GM21381 (cell line): ENCODE results near the gene CAPN5.

Experiments used
- ATAC-seq: cut with Tn5 transposase; IDR thresholded peaks from one replicate; pipeline ENCODE4 v1.9.1; 2021; ENCODE audit warnings: mild to moderate bottlenecking, moderate library complexity; ENCODE audit not compliant: unreplicated experiment

The CAPN5 gene

DNA sequence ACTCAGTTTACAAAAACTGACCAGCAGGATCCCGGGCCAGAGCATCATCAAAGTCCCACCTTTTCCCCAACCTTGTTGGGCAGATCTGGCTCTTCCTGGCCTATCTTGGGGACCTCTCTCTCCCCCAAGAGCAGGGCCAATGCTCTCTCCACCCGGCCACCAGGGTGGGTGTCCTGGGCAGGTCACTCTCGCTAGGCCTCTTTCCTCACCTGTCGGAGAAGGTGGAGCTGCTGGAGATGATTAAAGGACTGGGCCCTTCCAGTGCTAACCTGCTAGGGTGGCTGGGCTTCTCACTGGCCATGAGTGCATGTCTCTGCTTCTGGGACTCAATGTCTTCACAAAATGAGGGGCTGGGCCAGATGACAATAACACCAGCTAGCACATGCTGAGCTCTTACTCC, 2.9 kb upstream of the CAPN5 start:
- no peak for ATAC-seq

GRCh38 chr11:77064648-77065217, 2.0 kb upstream of the CAPN5 start:
- no peak for ATAC-seq

DNA sequence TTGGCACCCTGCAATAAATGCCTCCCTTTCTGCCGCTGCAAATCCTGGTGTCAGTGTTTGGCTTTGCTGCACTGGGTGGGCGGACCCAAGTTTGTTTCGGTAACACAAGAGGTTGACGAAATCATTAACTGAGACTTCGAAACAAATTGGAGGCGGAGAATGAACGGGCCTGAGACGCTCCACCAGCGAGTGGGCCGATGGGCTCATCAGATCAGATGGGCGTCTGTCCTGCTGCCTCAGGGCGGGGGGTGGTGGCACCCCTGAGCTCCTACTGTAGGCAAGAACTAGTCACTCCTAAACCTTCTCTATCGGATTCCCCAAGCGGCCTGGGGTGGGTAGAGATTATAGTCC, 918 bp upstream of the CAPN5 start:
- no peak for ATAC-seq

DNA sequence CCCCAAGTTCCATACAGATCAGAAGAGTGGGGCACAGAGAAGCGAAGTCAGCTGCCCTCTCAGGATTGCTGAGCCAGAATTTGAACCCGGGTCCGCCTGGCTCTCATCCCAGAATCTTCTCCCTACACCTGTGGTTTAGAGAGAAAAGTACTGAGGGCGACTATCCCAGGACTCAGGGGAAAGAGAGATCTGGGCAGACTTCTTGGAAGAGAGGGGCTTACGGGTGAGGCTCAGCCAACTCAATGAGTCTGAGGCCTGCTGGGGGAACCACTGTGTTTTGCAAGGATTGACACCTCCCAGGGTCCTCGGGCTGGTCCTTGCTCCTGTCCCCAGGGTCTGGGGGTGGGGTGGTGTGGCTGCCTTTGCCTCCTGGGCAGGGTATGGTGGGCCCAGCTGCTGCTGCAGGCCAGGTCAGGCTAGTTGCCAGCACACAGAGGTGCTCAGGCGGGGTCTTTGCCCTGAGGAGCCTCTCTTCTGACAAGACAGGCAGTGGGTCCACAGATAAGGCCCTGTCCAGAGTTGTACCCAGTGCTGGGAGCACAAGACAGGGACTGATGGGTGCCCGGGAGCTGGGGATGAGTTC, 1.2 kb downstream of the CAPN5 start:
- ATAC-seq: no peak

- ATAC-seq: no peak
These were observed 1.9 kb downstream of the CAPN5 start for GRCh38 chr11:77068457-77069335.

- ATAC-seq: no peak
These were observed 2.7 kb downstream of the CAPN5 start for GRCh38 chr11:77069336-77069968.

DNA sequence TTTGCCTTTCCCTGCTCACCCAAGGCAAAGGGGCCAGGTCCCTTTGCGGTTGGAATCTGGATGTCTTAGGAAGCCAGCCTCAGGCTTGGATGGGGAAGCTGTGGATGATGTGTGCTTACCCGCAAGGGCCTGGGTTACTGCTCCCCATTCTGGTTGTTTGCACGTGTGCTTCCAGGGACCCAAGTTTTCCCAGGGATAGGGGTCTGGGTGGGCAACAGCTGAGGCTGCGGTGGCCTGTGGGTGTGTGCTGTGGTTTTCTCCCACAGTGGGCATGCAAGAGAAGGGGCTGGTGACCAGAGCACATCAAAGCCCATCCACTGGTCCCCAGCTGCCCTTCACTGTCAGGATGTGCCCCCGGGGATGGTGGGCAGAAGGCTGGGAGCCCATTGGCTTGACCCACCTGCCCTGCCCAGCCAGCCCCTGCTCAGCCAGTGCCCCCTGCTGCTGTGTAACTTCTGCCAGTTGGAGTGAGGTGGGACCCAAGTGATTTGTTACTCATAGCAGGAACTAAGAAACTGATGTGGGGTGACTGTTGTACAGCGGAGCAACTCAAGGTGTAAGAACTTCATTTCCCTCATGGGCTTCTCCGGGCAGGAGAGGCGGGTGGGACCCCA, 3.3 kb downstream of the CAPN5 start:
- no peak for ATAC-seq

DNA sequence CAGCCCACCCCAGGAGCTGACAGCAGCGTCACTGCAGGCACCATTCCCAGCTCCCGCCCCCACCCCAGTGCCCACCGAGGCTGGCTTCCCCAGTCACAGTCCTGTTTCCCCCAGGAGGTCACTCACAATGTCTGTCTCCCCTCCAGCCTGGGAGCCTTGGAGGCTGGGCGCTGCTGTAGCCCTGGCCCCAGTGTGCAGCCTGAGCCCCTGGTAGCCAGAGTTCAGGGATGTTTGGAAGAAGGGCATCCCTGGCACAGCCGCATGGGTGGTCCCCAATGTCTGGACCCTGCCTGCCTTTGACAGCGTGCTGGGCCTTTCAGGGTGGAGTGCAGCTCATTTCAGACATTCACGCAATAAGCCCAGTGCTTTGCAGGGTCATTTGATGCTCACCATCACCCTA, 4.3 kb downstream of the CAPN5 start:
- ATAC-seq: no peak

DNA sequence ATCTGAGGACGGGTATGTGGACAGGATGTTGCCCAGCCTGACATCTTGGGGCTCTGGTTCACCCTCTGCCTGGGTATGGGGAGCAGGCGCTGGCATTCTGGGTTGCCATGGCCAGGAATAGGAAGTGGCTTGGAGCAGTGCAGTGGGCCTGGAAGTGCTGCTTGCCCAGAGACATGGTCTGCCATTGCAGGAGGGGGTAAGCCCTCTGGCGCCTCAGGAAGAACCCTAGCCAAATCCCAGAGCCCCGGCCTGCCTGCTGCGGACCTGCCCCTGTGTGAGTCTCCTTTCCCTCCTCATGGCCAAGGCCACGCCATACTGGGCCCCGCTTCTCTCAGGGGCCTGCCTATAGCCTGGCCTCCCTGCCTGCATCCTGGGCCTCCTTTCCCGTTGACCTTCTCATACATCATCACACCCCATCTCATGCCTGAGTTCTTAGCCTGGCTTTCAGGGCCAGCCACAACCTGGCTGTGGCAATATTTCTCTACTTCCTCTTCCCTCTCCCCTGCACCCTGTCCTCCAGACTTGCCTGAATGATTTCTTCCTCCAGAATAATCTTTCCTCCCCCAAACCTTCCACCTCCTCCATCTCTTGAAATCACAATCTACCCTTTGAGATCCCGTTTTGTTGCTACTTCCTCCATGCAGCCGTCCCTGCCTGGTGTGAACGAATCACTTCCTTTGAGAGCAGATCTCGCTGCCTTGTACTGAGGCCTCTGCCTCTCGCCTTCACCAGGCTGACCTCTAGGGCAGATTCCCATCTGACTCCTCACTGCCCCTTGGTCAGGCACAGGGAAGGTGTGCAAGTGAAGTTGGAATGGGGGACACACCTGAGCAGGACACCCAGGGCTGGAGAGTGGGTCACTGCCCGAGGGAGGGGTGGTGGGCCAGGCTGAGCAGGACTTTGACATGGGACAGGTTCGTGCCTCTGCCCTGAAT, 5.2 kb downstream of the CAPN5 start:
- no peak for ATAC-seq

DNA sequence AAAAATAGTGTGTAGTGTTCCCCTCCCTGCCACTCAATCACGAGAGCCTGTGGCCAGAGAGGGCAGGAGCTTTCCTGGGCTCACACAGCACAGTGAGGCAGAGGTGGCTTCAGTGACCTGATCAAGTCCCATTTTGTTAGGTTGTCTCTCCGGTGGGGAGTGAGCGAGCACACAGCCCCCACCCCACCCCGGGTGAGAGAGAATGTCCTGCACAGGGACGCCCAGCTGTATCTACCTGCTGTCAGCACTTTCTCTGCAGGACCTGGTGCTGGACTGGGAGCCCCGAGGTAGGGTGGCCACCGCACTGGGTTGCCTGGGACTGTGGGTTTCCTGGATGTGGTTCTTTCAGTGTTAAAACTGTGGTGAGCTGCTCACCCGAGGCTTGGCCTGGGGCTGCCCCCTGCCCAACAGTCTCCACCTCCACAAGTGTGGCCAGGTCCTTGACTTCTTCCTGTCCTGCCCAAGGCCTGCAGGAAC, 6.1 kb downstream of the CAPN5 start:
- no peak for ATAC-seq

DNA sequence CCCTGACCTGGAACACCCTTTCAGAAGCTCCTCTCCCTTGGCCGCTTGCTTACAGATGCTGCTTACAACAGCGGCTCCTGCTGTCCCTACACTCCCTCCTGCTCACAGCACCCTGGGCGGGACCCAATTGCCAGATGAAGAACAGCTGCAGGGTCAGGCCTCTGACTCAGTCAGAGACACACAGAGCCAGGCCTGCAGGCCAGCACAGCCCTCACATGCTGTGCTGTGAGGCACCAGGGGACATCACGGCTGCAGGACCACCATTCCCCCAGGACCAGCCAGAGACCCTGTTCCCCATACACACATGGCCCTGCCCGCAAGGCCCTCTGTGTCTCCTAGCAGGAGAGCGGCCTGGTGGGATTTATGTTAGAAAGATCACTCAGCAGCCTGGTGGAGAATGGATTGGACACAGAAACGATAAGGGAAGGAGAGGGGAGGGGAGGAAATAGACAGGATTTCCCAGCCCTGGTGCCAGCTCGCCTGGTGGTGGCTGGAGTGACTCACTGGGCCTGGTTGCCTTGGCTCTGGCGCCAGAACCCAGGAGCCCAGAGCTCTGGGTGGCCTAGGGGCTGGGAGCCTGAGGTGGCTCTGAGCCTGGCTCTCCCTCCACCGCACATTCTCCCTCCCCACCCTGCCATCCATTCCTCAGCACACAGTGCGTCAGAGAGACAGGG, 6.7 kb downstream of the CAPN5 start:
- ATAC-seq: no peak

GRCh38 chr11:77074205-77074604, 7.4 kb downstream of the CAPN5 start:
- no peak for ATAC-seq

DNA sequence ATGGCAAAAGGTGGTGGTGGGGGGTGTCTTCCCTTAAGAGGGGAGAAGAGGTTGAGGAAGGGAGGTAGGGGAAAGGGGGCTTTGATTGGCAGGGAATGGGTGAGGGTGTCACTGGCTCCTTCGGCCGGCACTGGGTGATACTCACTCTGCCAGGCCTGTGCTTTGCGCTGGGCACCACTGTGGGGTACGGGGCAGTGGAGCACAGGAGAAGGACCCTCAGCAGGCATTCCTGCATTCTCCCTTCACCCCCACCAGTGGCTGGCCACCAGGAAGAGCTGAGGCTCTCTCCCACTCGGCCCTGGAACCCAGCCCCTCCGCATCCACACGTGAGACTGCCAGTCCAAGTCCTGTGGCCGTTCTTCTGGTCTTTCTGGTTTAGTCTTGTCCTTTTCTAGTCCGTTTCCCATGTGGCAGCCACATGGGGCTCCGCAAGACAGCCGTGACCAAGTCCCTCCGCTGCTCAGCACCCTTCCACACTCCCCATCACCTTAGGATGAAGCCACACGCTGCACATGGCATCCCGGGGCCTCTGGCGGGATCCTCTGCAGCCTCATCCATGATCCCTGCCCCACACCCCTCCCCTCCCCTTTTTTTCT, 8.0 kb downstream of the CAPN5 start:
- no peak for ATAC-seq

- no peak for ATAC-seq
These were observed 8.7 kb downstream of the CAPN5 start for GRCh38 chr11:77075425-77075905.

DNA sequence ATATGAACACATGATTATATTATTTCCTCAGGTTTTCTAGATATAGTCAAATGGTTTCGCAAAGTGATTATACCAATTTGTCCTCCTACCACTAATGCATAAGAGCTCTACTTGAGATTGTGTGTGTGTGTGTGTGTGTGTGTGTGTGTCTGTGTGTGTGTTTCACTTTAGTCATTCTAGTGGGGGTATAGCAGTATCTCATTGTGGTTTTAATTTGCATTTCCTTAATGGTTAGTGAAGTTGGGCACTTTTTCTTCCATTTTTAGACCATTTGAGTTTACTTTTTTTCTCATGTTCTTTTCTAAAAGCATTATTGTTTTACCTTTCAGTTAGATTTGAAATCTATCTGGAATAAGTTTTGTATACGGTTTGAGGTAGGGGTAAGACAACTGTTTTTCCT, 12.9 kb downstream of the CAPN5 start:
- ATAC-seq: no peak

DNA sequence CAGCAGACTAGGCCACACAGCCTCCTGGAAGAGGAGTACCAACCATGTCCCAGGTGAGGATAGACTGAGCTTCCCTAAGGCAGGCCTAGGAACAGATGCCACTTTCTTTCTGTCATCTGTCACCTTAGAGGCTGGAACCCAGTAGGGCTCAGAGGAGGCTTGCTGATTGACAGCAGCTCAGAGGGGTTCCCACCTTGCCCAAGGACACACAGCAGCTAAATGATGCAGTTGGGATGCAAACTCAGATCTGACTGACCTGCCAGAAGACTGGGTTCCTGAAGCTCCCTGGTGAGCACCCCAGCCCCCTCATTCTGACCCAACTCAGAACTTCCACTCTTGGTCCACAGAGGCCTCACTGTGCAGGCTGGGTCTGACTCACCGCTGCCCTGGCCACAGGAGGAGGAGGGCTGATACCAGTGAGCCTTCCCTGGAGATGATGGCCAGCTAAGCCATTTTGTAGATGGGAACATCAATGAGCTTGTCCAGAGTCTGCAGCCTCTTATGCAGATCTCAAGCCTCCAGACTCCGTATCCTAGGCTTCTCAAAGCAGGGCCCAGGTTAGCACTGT, 14.0 kb downstream of the CAPN5 start:
- no peak for ATAC-seq

DNA sequence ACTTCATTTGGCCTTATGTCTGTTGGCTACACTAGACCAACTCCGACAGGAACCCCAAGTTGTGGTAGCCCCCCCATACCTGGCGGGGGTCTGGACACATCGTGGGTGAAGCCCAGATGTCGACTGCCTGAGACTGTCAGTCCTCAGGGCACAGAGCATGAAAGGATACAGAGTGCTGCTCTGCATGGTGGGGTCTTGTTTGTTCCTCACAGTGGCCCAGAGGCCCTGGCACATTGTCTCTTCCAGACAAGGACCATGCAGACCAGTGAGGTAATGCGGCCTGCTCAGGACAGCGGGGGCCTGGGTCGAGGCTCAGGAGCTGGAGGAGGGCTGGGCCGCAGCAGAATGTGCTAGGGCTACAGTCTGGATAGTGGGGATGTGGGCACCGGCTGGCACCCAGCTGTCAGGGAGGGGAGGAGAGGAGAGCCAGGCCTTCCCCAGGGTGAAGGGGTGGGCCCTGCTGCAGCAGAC, 14.6 kb downstream of the CAPN5 start:
- no peak for ATAC-seq

DNA sequence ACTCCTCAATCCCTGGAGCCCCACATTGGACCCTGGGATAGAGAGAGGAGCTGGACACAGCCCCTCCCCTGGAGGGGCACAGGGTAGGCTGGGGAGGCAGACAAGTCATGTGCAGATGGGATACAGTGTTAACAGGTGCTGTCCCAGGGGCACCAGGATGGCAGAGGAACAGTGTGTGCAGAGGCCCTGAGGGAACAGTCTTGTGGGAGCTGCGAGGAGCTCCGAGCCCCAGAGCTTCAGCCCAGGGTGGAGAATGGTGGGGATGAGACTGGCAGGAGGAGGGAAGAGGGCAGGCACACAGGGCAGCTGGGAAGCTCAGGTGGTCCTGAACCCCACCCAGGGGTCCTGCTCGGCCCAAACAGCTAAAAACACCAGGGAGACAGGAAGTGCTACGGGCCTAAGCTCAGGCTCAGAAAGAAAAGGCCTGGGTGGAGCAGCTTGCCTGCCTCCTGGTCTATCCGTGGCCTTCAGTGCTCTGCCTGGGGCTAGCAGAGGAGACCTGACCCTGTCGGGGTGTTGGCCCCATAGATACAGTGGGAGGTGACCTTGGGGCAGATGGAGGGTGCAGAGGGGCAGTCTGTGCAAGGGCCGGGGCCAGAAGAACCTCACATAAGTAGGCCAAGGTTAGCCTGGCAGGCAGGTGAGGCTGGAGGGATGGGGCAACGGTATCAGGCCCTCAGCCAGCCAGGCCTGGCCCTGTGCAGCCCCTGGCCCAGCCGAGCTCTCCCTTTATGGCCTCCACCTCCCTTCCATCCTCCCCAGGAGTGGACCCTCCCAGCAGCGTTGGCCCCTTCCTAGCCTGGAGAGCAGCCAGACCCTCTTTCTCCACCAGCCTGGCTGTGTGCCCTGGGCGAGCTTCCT, 15.4 kb downstream of the CAPN5 start:
- ATAC-seq: no peak
